Stomach (tissue), 9 donors: Measurements from ENCODE around the gene AWAT1. TPM values are rescaled to one million over a fixed set of nuclear protein-coding genes. Genes with fewer than 3 reads are reported as not detected.

Source experiments
- DNase-seq, 2 donors: peaks; one replicate each; pipeline versions ENCODE4 v3.0.0 to v3.0.0-alpha.2; 2013 to 2019
- H3K27ac ChIP-seq, 5 donors: fragments of 200-600 bp in 4 of 5; sonication (generic) in 4 of 5; one replicate each; pipeline ENCODE4 v1.5.1; 2013 to 2019; ENCODE audit warnings: mild to moderate bottlenecking in 1 of 5, moderate library complexity in 1 of 5
- H3K27me3 ChIP-seq, 3 donors: fragments of 200-600 bp; sonication (generic); one replicate each; pipeline ENCODE4 v1.5.1; 2017 to 2019; ENCODE audit warnings: mixed run types in 1 of 3
- H3K36me3 ChIP-seq, 4 donors: fragments of 200-600 bp; sonication (generic); 1 replicate in 3 of 4; 2 replicates in 1 of 4; pipeline ENCODE4 v1.5.1; 2016 to 2019
- H3K4me1 ChIP-seq, 4 donors: fragments of 200-600 bp; sonication (generic); one replicate each; pipeline ENCODE4 v1.5.1; 2016 to 2019
- H3K4me3 ChIP-seq, 4 donors: fragments of 200-600 bp; sonication (generic) in 3 of 4; one replicate each; pipeline ENCODE4 v1.5.1; 2016 to 2019; ENCODE audit warnings: mild to moderate bottlenecking in 1 of 4
- H3K9me3 ChIP-seq, 4 donors: fragments of 200-600 bp; sonication (generic); one replicate each; pipeline ENCODE4 v1.5.1; 2016 to 2019
- EP300 ChIP-seq: sonication (generic); formaldehyde crosslinking; IDR thresholded peaks from one replicate; pipeline ENCODE4 v1.6.1; 2017; ENCODE audit warnings: antibody characterized with exemption
- POLR2A ChIP-seq, 4 donors: fragments of 450-650 bp; IDR thresholded peaks; one replicate each; pipeline ENCODE4 v1.6.1; 2016; ENCODE audit warnings: antibody characterized with exemption in 4 of 4, control low read depth in 2 of 4, mild to moderate bottlenecking in 1 of 4, moderate library complexity in 1 of 4
- POLR2AphosphoS5 ChIP-seq, 3 donors: sonication (generic); formaldehyde crosslinking; IDR thresholded peaks; one replicate each; pipeline ENCODE4 v1.6.1; 2016; ENCODE audit warnings: antibody characterized with exemption in 3 of 3
- WGBS, 5 donors: extraction: QIAGEN DNeasy Blood & Tissue Kit in 3 of 5; methylation state at CpG; one replicate each; pipeline versions ENCODE4 v1.1.5 to v1.1.7; 2013 to 2018; 5-methylcytosine and 5-hydroxymethylcytosine counted together
- intact Hi-C: fragments of 100-400 bp; cut with DNase I; formaldehyde crosslinking; loops from one replicate; pipeline ENCODE4 v1.15.1; 2023; ENCODE audit warnings: low total_unique reads
- polyA plus RNA-seq, 3 donors: library from polyadenylated mRNA; stranded (reverse); fragments of 200-250 nt; gene quantifications; one replicate each; pipeline ENCODE4 v1.2.3, GENCODE V29; 2013
- total RNA-seq, 5 donors: library from RNA; depleted of rRNA; stranded (reverse); fragments of >200 nt; gene quantifications; one replicate each; pipeline versions ENCODE4 v1.1.0 to v1.2.3, GENCODE V29; 2014 to 2016
- TF ChIP-seq, protein P1 (sequence below), 7 experiments: fragments of 450-650 bp in 4 of 7; fragments of 200-600 bp in 3 of 7; sonication (generic) in 3 of 7; IDR thresholded peaks; one replicate each; pipeline ENCODE4 v1.5.1; 2016 to 2019; ENCODE audit warnings: antibody characterized with exemption in 7 of 7, control low read depth in 2 of 7, mild to moderate bottlenecking in 1 of 7
- donor health status: healthy with polysubstance abuse.
- donor health status: Bipolar disorder and iron deficiency.
- donor health status: healthy.

Gene AWAT1
- total and polyA plus RNA-seq, 8 donors: not detected

DNA sequence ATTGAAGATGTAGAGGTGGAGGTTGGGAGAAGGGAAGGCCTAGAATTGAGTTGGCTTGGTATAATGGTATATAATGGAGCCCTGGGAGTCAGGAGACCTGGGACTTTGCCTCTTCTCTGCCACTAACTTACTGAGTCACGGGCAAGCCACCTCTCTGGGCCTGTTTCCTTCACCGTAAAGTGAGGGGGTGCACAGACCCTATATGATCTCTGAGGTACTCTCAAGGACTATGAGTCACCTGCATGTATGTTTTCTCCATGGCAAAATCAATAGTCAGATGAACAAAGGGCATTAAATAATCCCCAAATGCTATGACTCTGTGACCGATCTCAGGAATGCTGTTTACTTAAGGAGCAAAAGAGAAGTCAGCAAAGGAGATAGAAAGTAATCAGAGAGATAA is 20.5 kb downstream of the AWAT1 start:
- Histone ChIP-seq H3K27ac (no peak overlapping the region), H3K9me3 (no peaks in the 10 kb centered on the region), H3K4me3 (no peak overlapping the region), H3K27me3 (no peaks in the 10 kb centered on the region), H3K4me1 (no peaks in the 10 kb centered on the region), H3K36me3 (no peaks in the 10 kb centered on the region)
- no peak for DNase-seq
- TF ChIP-seq POLR2AphosphoS5 (IDR thresholded peaks at IDR 0.05): no peak
- no peak for TF ChIP-seq EP300
- TF ChIP-seq, protein P1, sequence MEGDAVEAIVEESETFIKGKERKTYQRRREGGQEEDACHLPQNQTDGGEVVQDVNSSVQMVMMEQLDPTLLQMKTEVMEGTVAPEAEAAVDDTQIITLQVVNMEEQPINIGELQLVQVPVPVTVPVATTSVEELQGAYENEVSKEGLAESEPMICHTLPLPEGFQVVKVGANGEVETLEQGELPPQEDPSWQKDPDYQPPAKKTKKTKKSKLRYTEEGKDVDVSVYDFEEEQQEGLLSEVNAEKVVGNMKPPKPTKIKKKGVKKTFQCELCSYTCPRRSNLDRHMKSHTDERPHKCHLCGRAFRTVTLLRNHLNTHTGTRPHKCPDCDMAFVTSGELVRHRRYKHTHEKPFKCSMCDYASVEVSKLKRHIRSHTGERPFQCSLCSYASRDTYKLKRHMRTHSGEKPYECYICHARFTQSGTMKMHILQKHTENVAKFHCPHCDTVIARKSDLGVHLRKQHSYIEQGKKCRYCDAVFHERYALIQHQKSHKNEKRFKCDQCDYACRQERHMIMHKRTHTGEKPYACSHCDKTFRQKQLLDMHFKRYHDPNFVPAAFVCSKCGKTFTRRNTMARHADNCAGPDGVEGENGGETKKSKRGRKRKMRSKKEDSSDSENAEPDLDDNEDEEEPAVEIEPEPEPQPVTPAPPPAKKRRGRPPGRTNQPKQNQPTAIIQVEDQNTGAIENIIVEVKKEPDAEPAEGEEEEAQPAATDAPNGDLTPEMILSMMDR (IDR thresholded peaks at IDR 0.05): no peak
- no peak for TF ChIP-seq POLR2A (IDR thresholded peaks at IDR 0.05)
- WGBS, 5 donors: 58 to 89% (median 83%) methylated on average over 1 to 3 of the region's 3 CpGs
- intact Hi-C loops: no loop called here

DNA sequence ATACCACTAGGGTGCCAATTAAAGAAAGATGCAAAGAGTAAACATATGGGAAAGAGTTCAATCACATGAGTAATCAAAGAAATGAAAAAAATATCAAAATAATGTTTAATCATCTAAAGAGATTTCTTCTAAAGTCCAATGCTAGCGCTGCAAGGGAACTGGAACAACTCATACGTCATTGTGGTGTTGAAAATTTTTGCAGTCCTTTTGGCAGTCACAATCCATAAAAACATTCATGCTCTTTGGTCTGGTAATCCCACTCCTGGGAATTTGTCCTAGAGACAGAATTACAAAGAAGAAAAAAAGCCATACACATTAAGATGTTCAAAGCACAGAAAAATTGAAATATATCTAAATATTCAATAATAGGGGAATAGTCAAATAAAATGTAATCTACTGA is 21.0 kb downstream of the AWAT1 start:
- intact Hi-C loops: no loop called here
- 77 to 94% (median 79%) methylated on average over 2 of the region's 2 CpGs for WGBS, 5 donors
- TF ChIP-seq, protein P1 (IDR thresholded peaks at IDR 0.05): no peak
- TF ChIP-seq EP300: no peak
- TF ChIP-seq POLR2A (IDR thresholded peaks at IDR 0.05): no peak
- Histone ChIP-seq H3K4me3 (no peak overlapping the region), H3K27me3 (peaks cover 0 to 3% (median 0%) of the 10 kb centered on the region in 3 donors), H3K27ac (no peak overlapping the region), H3K4me1 (no peaks in the 10 kb centered on the region), H3K9me3 (no peaks in the 10 kb centered on the region), H3K36me3 (no peaks in the 10 kb centered on the region)
- DNase-seq: no peak

DNA sequence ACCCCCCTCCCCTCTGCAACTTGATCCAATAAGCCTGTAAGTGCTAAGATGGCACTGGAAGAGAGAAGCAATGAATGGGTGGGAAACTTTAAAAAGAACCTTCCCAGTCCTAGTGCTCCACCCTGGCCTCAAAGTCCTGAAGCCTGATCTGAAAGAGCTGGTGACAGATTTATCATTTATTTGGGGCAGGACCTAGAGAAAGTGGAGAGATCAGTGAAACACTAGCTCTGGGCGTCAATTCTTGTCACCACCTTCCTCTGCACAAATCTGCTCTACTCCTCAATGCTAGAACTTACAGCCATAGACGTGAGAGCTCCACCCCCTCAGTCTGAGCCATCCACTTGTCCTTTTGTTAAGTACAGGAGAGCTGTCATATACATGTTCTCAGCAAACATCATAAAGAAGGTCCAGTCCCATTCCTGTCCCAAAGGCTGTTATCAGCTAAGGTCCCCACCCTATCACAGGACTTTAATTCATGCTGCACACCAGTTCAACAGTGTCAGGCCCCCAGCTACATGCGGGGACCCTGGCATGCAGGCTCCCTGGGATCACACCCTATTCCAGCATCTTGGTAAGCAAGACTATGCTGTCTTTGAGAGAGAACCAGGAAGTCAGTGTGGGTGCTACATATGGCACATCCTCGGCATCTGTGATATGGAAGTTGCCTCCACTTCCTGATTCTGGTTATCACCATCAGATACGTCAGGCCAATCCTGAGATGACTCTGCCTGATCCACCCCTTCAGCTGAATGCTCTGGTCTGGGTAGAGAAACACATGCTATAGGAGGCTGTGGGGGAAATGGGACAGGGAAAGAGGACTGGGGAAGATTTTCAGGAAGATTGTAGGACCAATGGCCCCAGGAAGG is 23.2 kb downstream of the AWAT1 start:
- Histone ChIP-seq H3K4me3 (no peak overlapping the region), H3K36me3 (no peaks in the 10 kb centered on the region), H3K27ac (no peak overlapping the region), H3K9me3 (no peaks in the 10 kb centered on the region), H3K4me1 (no peaks in the 10 kb centered on the region), H3K27me3 (peaks cover 0 to 3% (median 0%) of the 10 kb centered on the region in 3 donors)
- TF ChIP-seq EP300 (no peak), POLR2AphosphoS5 (IDR thresholded peaks at IDR 0.05) (no peak), POLR2A (IDR thresholded peaks at IDR 0.05) (no peak)
- TF ChIP-seq, protein P1 (IDR thresholded peaks at IDR 0.05): no peak
- intact Hi-C loops: no loop called here
- DNase-seq: no peak
- 62 to 80% (median 70%) methylated on average over 5 of the region's 5 CpGs for WGBS, 5 donors

DNA sequence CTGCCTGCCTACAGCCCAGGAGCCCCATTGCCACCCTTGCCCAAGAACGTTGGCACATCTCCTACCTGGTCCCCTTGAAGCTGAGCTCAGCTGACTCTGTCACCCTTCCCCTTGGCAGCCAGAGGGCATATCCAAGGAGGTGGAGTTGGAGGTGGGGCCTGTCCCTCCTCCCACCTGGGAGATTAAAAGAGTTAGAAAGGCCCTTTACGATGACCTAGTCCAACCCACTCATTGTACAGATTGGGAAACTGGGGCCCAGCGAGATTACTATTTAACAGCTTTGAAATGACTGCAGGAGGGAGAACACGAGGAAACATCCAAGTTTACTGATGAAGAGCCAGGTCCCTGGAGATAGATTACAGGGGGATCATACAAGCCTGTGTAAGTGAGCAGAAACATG is 25.6 kb downstream of the AWAT1 start, which contains the start of gene P2RY4:
Gene P2RY4, minus strand, starts transcription at position 101 of the 400 bp plus-strand sequence. CDS start 580 bp downstream, outside the sequence.
- DNase-seq: no peak
- Histone ChIP-seq H3K4me1 (no peaks in the 10 kb centered on the region), H3K4me3 (no peak within 1 kb of the TSS), H3K36me3 (no peaks in the 10 kb centered on the region), H3K9me3 (peaks cover 0 to 5% (median 0%) of the 10 kb centered on the region in 4 donors), H3K27ac (no peak within 1 kb of the TSS), H3K27me3 (peaks cover 0 to 3% (median 0%) of the 10 kb centered on the region in 3 donors)
- intact Hi-C loops: no loop called here
- WGBS, 5 donors: 50 to 74% (median 63%) methylated on average over 1 to 4 of the region's 4 CpGs
- TF ChIP-seq POLR2AphosphoS5 (IDR thresholded peaks at IDR 0.05) (no peak), POLR2A (IDR thresholded peaks at IDR 0.05) (no peak), EP300 (no peak)
- TF ChIP-seq, protein P1 (IDR thresholded peaks at IDR 0.05): no peak
